ENCODE results near the gene SYNE2.

DNA sequence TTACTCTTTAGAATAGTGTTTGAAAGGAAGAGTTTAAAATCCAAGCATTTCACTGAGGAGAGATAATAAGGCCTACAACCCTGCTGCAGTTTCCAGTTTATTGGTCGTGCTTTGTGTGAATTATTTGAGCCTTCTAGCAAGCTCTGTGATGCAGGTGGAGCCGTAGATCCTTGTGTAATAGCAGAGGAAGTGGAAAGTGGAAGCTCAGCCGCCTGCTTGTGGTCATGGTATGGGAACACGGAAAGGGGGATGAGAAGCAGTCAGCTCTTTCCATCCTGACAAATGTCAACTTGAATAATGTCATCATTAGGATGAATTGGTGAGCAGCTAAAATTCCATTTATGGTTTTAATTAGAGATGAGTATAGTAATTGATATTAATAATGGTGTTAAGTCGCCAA is 29.1 kb downstream of the SYNE2 start:
- TF ChIP-seq, protein P1, sequence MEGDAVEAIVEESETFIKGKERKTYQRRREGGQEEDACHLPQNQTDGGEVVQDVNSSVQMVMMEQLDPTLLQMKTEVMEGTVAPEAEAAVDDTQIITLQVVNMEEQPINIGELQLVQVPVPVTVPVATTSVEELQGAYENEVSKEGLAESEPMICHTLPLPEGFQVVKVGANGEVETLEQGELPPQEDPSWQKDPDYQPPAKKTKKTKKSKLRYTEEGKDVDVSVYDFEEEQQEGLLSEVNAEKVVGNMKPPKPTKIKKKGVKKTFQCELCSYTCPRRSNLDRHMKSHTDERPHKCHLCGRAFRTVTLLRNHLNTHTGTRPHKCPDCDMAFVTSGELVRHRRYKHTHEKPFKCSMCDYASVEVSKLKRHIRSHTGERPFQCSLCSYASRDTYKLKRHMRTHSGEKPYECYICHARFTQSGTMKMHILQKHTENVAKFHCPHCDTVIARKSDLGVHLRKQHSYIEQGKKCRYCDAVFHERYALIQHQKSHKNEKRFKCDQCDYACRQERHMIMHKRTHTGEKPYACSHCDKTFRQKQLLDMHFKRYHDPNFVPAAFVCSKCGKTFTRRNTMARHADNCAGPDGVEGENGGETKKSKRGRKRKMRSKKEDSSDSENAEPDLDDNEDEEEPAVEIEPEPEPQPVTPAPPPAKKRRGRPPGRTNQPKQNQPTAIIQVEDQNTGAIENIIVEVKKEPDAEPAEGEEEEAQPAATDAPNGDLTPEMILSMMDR (IDR thresholded peaks at IDR 0.05; ENCODE audit: insufficient read depth, low read length, poor library complexity, severe bottlenecking) = no peak
- TF ChIP-seq EZH2phosphoT487 (conservative IDR thresholded peaks at IDR 0.05; ENCODE audit: low read length) = no peak

Measured in SU-DHL-6 (cell line).